ENCODE data around the gene SMARCC1. TPM values are rescaled to one million over a fixed set of nuclear protein-coding genes. Genes with fewer than 3 reads are reported as not detected.
A peak's percentile ranks its signal among the peaks of the same experiment; 100 is the strongest.

The SMARCC1 gene
- total and polyA plus RNA-seq, 7 donors: 10.7 to 54.3 (median 31.9) TPM

- H3K27me3 ChIP-seq (ENCODE audit: insufficient read depth in 3 of 3, low read length in 2 of 3): no peaks in the 10 kb centered on the region
- peaks cover 0 to 40% of the 10 kb centered on the region in 2 donors for H3K36me3 ChIP-seq (ENCODE audit: insufficient read depth in 1 of 2, low read depth in 1 of 2)
- ATAC-seq (no peak), DNase-seq (no peak)
- no peaks in the 10 kb centered on the region for H3K9me3 ChIP-seq
- H3K4me1 ChIP-seq: peaks cover 12% of the 10 kb centered on the region
- H3K4me3 ChIP-seq: no peak overlapping the region
- intact Hi-C loops (cut with DNase I): no loop called here
- WGBS, 3 donors: 93 to 100% (median 96%) methylated on average over 1 of the region's 1 CpG
- no peak for TF ChIP-seq CTCF (IDR thresholded peaks at IDR 0.05)
- H3K27ac ChIP-seq: no peak overlapping the region
Observed at GRCh38 chr3:47658444-47658843, 123.2 kb downstream of the SMARCC1 start.

DNA sequence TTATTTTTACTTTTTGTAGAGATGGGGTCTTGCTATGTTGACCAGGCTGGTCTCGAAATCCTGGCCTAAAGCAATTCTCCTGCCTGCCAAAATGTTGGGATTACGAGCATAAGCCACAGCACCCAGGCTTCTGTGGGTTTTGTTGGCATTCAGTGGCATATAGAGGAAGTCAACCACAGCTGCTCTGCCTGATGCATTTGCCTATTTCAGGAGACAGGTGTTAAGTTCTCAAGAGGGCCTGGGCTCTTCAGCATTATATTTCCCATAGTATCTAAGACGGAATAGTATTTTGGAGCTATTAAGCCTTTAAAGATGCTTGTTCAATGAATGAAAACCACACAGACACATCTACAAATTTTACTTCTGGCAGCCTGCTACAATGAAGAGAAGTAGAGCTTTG, 129.6 kb downstream of the SMARCC1 start:
- Histone ChIP-seq H3K36me3 (ENCODE audit: insufficient read depth in 1 of 2, low read depth in 1 of 2) (peaks cover 0 to 32% of the 10 kb centered on the region in 2 donors), H3K4me3 (no peak overlapping the region), H3K27me3 (ENCODE audit: insufficient read depth in 3 of 3, low read length in 2 of 3) (no peaks in the 10 kb centered on the region), H3K4me1 (peaks cover 10% of the 10 kb centered on the region), H3K27ac (no peak overlapping the region), H3K9me3 (no peaks in the 10 kb centered on the region)
- intact Hi-C loops (cut with DNase I): no loop called here
- DNase-seq: no peak
- WGBS, 3 donors: 89 to 95% (median 93%) methylated on average over 3 of the region's 3 CpGs
- no peak for ATAC-seq
- TF ChIP-seq CTCF (IDR thresholded peaks at IDR 0.05): no peak

DNA sequence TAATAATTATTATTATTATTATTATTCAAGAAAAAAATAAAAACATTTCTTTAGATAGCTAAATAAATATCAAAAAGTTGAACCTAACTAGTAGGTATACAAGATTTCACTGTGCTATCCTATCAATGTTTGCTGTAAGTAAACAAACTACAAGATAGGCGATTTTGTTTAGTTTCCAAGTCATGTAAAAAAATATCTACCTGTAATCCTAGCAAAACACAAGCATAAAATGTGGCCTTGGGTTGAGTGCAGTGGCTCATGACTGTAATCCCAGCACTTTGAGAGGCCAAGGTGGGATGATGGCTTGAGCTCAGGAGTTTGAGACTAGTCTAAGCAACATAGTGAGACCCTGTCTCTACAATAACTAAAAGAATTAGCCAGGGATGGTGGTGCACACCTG, 131.4 kb downstream of the SMARCC1 start:
- WGBS, 3 donors: 94 to 100% (median 98%) methylated on average over 1 of the region's 1 CpG
- no peak for TF ChIP-seq CTCF (IDR thresholded peaks at IDR 0.05)
- ATAC-seq: no peak
- intact Hi-C loops (cut with DNase I): no loop called here
- peaks cover 0 to 18% of the 10 kb centered on the region in 2 donors for H3K36me3 ChIP-seq (ENCODE audit: insufficient read depth in 1 of 2, low read depth in 1 of 2)
- H3K4me3 ChIP-seq: no peak overlapping the region
- no peaks in the 10 kb centered on the region for H3K27me3 ChIP-seq (ENCODE audit: insufficient read depth in 3 of 3, low read length in 2 of 3)
- H3K27ac ChIP-seq: no peak overlapping the region
- no peak for DNase-seq
- H3K9me3 ChIP-seq: no peaks in the 10 kb centered on the region
- H3K4me1 ChIP-seq: peaks cover 17% of the 10 kb centered on the region

GRCh38 chr3:47647550-47647949, 134.1 kb downstream of the SMARCC1 start:
- no peak for TF ChIP-seq CTCF (IDR thresholded peaks at IDR 0.05)
- peaks cover under 1 to 23% of the 10 kb centered on the region in 2 donors for H3K36me3 ChIP-seq (ENCODE audit: insufficient read depth in 1 of 2, low read depth in 1 of 2)
- H3K9me3 ChIP-seq: no peaks in the 10 kb centered on the region
- peak overlapping the region; percentile 54 for H3K27ac ChIP-seq
- no peak for DNase-seq
- intact Hi-C loops (cut with DNase I): loop anchor here in 1 of 2 donors (5.0 kb wide), 1 partner anchor 35 kb away; no protein-coding TSS in a partner anchor
- WGBS, 3 donors: 57 to 80% (median 68%) methylated on average over 2 of the region's 2 CpGs
- H3K4me3 ChIP-seq: no peak overlapping the region
- peaks cover 17% of the 10 kb centered on the region for H3K4me1 ChIP-seq
- H3K27me3 ChIP-seq (ENCODE audit: insufficient read depth in 3 of 3, low read length in 2 of 3): no peaks in the 10 kb centered on the region
- ATAC-seq: peak; percentile 71 to 89 (median 78)

- DNase-seq: no peak
- intact Hi-C loops (cut with DNase I): loop anchor here in 1 of 2 donors (5.0 kb wide), 1 partner anchor 34 kb away; no protein-coding TSS in a partner anchor
- TF ChIP-seq CTCF (IDR thresholded peaks at IDR 0.05): no peak
- H3K4me3 ChIP-seq: no peak overlapping the region
- WGBS, 3 donors: 48 to 66% (median 50%) methylated on average over 4 of the region's 4 CpGs
- peaks cover 2 to 35% of the 10 kb centered on the region in 2 donors for H3K36me3 ChIP-seq (ENCODE audit: insufficient read depth in 1 of 2, low read depth in 1 of 2)
- H3K27ac ChIP-seq: no peak overlapping the region
- H3K9me3 ChIP-seq: no peaks in the 10 kb centered on the region
- ATAC-seq: no peak
- peaks cover 17% of the 10 kb centered on the region for H3K4me1 ChIP-seq
- no peaks in the 10 kb centered on the region for H3K27me3 ChIP-seq (ENCODE audit: insufficient read depth in 3 of 3, low read length in 2 of 3)
Observed at GRCh38 chr3:47646362-47646761, 135.3 kb downstream of the SMARCC1 start.
